Measurements from ENCODE around the gene ARHGAP22. TPM values are rescaled to one million over a fixed set of nuclear protein-coding genes. Genes with fewer than 3 reads are reported as not detected.

Gene ARHGAP22
- total RNA-seq, 1 donor, result 60.2 TPM

DNA sequence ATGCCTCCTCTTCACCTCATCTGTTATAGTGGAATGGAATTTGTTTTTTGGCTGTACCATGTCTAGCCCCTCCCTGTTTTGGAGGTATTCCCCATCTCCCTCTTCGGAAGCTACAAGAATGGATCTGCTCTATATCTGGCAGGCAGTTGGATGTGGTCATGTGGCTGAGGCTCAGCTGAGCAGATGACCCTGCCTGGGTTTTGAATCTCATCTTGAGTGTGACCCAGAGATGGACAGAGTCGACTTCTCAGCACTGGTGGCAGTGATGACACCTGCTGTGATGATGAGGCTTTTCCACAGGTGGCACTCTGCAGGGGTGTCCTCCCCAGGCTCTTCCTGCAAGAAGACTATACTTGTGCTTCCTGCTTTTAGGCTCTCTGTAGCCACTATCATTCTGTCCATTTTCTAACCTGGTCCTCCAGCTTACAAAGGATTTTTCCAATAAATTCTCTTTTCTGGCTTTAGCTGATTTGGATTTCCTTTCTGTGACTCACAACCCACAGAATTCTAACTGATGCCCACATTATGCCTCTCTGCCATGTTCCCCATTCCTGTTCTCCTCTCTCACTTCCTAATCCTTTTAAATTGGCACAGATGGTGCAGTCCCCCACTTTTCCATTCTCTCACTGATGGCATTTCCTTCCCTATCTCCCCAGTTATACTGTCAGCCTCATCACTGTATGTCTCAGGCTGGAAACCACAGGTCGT, 7.5 kb upstream of the ARHGAP22 start:
- TF ChIP-seq, protein P1, sequence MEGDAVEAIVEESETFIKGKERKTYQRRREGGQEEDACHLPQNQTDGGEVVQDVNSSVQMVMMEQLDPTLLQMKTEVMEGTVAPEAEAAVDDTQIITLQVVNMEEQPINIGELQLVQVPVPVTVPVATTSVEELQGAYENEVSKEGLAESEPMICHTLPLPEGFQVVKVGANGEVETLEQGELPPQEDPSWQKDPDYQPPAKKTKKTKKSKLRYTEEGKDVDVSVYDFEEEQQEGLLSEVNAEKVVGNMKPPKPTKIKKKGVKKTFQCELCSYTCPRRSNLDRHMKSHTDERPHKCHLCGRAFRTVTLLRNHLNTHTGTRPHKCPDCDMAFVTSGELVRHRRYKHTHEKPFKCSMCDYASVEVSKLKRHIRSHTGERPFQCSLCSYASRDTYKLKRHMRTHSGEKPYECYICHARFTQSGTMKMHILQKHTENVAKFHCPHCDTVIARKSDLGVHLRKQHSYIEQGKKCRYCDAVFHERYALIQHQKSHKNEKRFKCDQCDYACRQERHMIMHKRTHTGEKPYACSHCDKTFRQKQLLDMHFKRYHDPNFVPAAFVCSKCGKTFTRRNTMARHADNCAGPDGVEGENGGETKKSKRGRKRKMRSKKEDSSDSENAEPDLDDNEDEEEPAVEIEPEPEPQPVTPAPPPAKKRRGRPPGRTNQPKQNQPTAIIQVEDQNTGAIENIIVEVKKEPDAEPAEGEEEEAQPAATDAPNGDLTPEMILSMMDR (IDR thresholded peaks at IDR 0.05; ENCODE audit: insufficient read depth, low read length), result no peak
- DNase-seq (ENCODE audit: low read depth), result peak; percentile 45
- H3K4me3 ChIP-seq (ENCODE audit: low read depth, low read length), result no peak overlapping the region

DNA sequence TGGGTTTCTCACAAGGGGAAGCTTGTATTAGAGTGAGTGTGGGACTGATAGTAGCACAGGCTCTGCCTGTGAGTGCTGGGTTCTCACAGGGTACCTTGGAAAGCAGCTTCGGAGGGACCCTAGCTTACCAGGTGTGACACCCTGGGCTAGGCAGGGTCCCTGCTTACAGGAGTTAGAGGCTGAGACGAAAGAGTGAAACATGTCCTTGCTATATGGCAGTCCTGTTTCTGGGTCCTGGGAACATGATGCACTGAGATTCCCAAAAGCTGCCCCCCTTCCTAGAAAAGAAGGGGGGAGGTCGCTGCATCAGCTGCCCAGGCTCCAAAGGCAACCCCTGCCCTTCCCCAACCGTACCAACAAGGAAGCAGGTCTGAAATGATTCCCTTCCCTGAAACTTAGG, 6.3 kb upstream of the ARHGAP22 start:
- H3K4me3 ChIP-seq (ENCODE audit: low read depth, low read length), result no peak overlapping the region
- TF ChIP-seq, protein P1 (IDR thresholded peaks at IDR 0.05; ENCODE audit: insufficient read depth, low read length), result no peak
- no peak for DNase-seq (ENCODE audit: low read depth)

DNA sequence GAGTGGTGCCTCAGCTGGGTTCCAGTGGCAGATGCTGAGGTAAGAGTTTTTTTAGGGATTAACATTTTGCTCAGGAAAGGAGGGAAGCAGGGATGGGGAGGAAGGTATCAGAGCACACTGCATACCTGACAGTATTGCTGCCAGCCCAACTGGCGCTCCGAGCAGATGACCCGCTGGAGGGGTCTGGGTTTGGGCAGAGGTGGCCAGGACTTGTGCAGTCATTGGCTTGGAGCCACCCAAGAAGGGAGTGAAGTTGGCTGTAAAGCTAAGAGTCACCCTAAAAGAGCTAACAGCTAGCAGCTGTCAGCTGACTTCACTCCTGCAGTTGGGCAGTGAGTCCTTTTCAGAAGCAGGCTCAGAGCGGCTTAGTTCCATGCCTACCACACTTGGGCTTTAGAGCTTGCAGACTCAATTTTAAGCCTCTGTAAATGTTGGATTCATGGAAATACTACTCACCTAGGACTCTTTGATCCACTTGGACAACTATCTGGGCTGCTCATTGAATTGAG, 5.8 kb upstream of the ARHGAP22 start:
- TF ChIP-seq, protein P1 (IDR thresholded peaks at IDR 0.05; ENCODE audit: insufficient read depth, low read length), result no peak
- no peak for DNase-seq (ENCODE audit: low read depth)
- H3K4me3 ChIP-seq (ENCODE audit: low read depth, low read length), result no peak overlapping the region

- no peak for DNase-seq (ENCODE audit: low read depth)
- no peak overlapping the region for H3K4me3 ChIP-seq (ENCODE audit: low read depth, low read length)
- TF ChIP-seq, protein P1 (IDR thresholded peaks at IDR 0.05; ENCODE audit: insufficient read depth, low read length), result no peak
Measured at GRCh38 chr10:48609899-48610584, 5.2 kb upstream of the ARHGAP22 start.

- H3K4me3 ChIP-seq (ENCODE audit: low read depth, low read length), result no peak overlapping the region
- DNase-seq (ENCODE audit: low read depth), result no peak
- TF ChIP-seq, protein P1 (IDR thresholded peaks at IDR 0.05; ENCODE audit: insufficient read depth, low read length), result no peak
Measured at GRCh38 chr10:48609441-48609840, 4.6 kb upstream of the ARHGAP22 start.

DNA sequence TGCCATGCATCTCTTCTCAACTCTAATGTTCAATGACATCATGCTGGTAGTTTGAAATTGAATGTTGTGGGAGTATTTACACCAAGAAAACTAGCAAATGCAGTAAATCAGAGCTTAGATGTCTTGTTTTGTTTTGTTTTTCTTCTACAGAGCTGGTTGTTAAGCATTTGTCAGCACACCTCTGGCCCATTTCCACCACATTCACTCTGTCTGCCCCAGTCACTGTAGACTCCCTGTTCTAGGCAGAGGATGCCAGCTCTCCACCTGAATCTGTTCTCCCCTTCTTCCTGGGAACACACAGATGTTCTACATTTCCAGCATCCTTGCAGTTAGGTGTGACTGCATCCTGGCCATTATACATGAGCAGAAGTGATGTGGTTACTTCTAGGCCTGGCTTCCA, 4.1 kb upstream of the ARHGAP22 start:
- TF ChIP-seq, protein P1 (IDR thresholded peaks at IDR 0.05; ENCODE audit: insufficient read depth, low read length), result no peak
- no peak overlapping the region for H3K4me3 ChIP-seq (ENCODE audit: low read depth, low read length)
- DNase-seq (ENCODE audit: low read depth), result no peak
